Vagina (tissue), 2 donors: ENCODE data around the gene LCAT. TPM values are rescaled to one million over a fixed set of nuclear protein-coding genes. Genes with fewer than 3 reads are reported as not detected.

Experiments
- DNase-seq, 2 donors: peaks; one replicate each; pipeline ENCODE4 v3.0.0-alpha.2; 2017; ENCODE audit errors: extremely low spot score in 2 of 2
- H3K27ac ChIP-seq: fragments of 200-600 bp; sonication (generic); one replicate; pipeline ENCODE4 v1.5.1; 2019
- H3K27me3 ChIP-seq: fragments of 200-600 bp; sonication (generic); one replicate; pipeline ENCODE4 v1.5.1; 2019
- H3K36me3 ChIP-seq, 2 donors: fragments of 200-600 bp; sonication (generic); one replicate each; pipeline ENCODE4 v1.5.1; 2017 to 2019
- H3K4me1 ChIP-seq: fragments of 200-600 bp; sonication (generic); one replicate; pipeline ENCODE4 v1.5.1; 2019
- H3K4me3 ChIP-seq, 2 donors: fragments of 200-600 bp; sonication (generic); 1 replicate in 1 of 2; 2 replicates in 1 of 2; pipeline ENCODE4 v1.5.1; 2016 to 2019
- H3K9me3 ChIP-seq: fragments of 200-600 bp; sonication (generic); one replicate; pipeline ENCODE4 v1.5.1; 2019
- CTCF ChIP-seq, 3 experiments: fragments of 450-650 bp in 2 of 3; fragments of 200-600 bp in 1 of 3; sonication (generic) in 1 of 3; IDR thresholded peaks; one replicate each; pipeline ENCODE4 v1.5.1; 2017 to 2019; ENCODE audit warnings: antibody characterized with exemption in 3 of 3, mild to moderate bottlenecking in 2 of 3, moderate library complexity in 2 of 3
- POLR2A ChIP-seq, 2 donors: fragments of 450-650 bp; IDR thresholded peaks; one replicate each; pipeline ENCODE4 v1.6.1; 2017; ENCODE audit warnings: antibody characterized with exemption in 2 of 2, mild to moderate bottlenecking in 2 of 2, moderate library complexity in 2 of 2
- POLR2AphosphoS5 ChIP-seq, 2 donors: sonication (generic); formaldehyde crosslinking; IDR thresholded peaks; one replicate each; pipeline ENCODE4 v1.9.0; 2017; ENCODE audit warnings: antibody characterized with exemption in 2 of 2, mild to moderate bottlenecking in 2 of 2, low read depth in 1 of 2; ENCODE audit not compliant: insufficient read depth in 1 of 2
- intact Hi-C: fragments of 100-400 bp; cut with DNase I; formaldehyde crosslinking; loops from one replicate; pipeline ENCODE4 v1.15.1; 2023
- total RNA-seq: library from RNA; depleted of rRNA; stranded (reverse); fragments of >200 nt; gene quantifications from one replicate; pipeline ENCODE4 v1.2.3, GENCODE V29; 2016

LCAT gene
- total RNA-seq, 1 donor from 2014 or later, result 33.4 TPM

GRCh38 chr16:67935101-67935401, 8.9 kb downstream of the LCAT start:
- Histone ChIP-seq H3K4me3 (peak overlapping the region; percentile 82 to 97), H3K27me3 (no peaks in the 10 kb centered on the region), H3K36me3 (peaks cover 0 to 10% of the 10 kb centered on the region in 2 donors), H3K27ac (peak overlapping the region; percentile 95), H3K9me3 (no peaks in the 10 kb centered on the region), H3K4me1 (peaks cover 36% of the 10 kb centered on the region)
- intact Hi-C loops, result loop anchor here (5.0 kb wide), 1 partner anchor 43 kb away; the partner anchor contains the start of gene PSKH1
- no peak for TF ChIP-seq POLR2A (IDR thresholded peaks at IDR 0.05)
- no peak for TF ChIP-seq POLR2AphosphoS5 (IDR thresholded peaks at IDR 0.05; ENCODE audit: insufficient read depth in 1 of 2, low read depth in 1 of 2)
- TF ChIP-seq CTCF (IDR thresholded peaks at IDR 0.05), result no peak
- no peak for DNase-seq

- intact Hi-C loops, result loop anchor here (5.0 kb wide), 2 partner anchors 42 to 117 kb away; partner anchors contain the start of gene PSKH1
- Histone ChIP-seq H3K4me3 (peak overlapping the region; percentile 82 to 97), H3K9me3 (no peaks in the 10 kb centered on the region), H3K27me3 (no peaks in the 10 kb centered on the region), H3K4me1 (peaks cover 31% of the 10 kb centered on the region), H3K27ac (peak overlapping the region; percentile 95), H3K36me3 (peaks cover 0 to 7% of the 10 kb centered on the region in 2 donors)
- TF ChIP-seq POLR2A (IDR thresholded peaks at IDR 0.05), result no peak
- no peak for TF ChIP-seq CTCF (IDR thresholded peaks at IDR 0.05)
- no peak for TF ChIP-seq POLR2AphosphoS5 (IDR thresholded peaks at IDR 0.05; ENCODE audit: insufficient read depth in 1 of 2, low read depth in 1 of 2)
- DNase-seq, result no peak
These were observed 9.4 kb downstream of the LCAT start for GRCh38 chr16:67934306-67935100.

- Histone ChIP-seq H3K9me3 (no peaks in the 10 kb centered on the region), H3K4me3 (no peak overlapping the region), H3K4me1 (peaks cover 29% of the 10 kb centered on the region), H3K36me3 (peaks cover 0 to 7% of the 10 kb centered on the region in 2 donors), H3K27me3 (no peaks in the 10 kb centered on the region), H3K27ac (no peak overlapping the region)
- TF ChIP-seq POLR2A (IDR thresholded peaks at IDR 0.05), result no peak
- no peak for TF ChIP-seq CTCF (IDR thresholded peaks at IDR 0.05)
- no peak for TF ChIP-seq POLR2AphosphoS5 (IDR thresholded peaks at IDR 0.05; ENCODE audit: insufficient read depth in 1 of 2, low read depth in 1 of 2)
- no peak for DNase-seq
- intact Hi-C loops, result loop anchor here (5.0 kb wide), 1 partner anchor 117 kb away; no protein-coding TSS in a partner anchor
These were observed 10.1 kb downstream of the LCAT start for GRCh38 chr16:67933805-67934204.

- Histone ChIP-seq H3K27me3 (no peaks in the 10 kb centered on the region), H3K4me1 (peaks cover 29% of the 10 kb centered on the region), H3K27ac (no peak overlapping the region), H3K36me3 (peaks cover 0 to 16% of the 10 kb centered on the region in 2 donors), H3K9me3 (no peaks in the 10 kb centered on the region), H3K4me3 (no peak overlapping the region)
- no peak for DNase-seq
- no peak for TF ChIP-seq POLR2A (IDR thresholded peaks at IDR 0.05)
- intact Hi-C loops, result loop anchor here (5.0 kb wide), 1 partner anchor 115 kb away; no protein-coding TSS in a partner anchor
These were observed 11.5 kb downstream of the LCAT start for GRCh38 chr16:67932462-67932840.

GRCh38 chr16:67931712-67932461, 12.0 kb downstream of the LCAT start, which contains the start of gene CTRL:
Gene CTRL, minus strand, starts transcription at chr16:67931862. Its CDS starts 10 bp downstream, at chr16:67931852.
- peaks cover 23% of the 10 kb centered on the region for H3K4me1 ChIP-seq
- no peaks in the 10 kb centered on the region for H3K27me3 ChIP-seq
- TF ChIP-seq CTCF (IDR thresholded peaks at IDR 0.05) (no peak), POLR2AphosphoS5 (IDR thresholded peaks at IDR 0.05; ENCODE audit: insufficient read depth in 1 of 2, low read depth in 1 of 2) (no peak), POLR2A (IDR thresholded peaks at IDR 0.05) (no peak)
- intact Hi-C loops, result loop anchor here (5.0 kb wide), 1 partner anchor 115 kb away; no protein-coding TSS in a partner anchor
- no peak for DNase-seq
- no peak within 1 kb of the TSS for H3K27ac ChIP-seq
- H3K36me3 ChIP-seq, result peaks cover 0 to 20% of the 10 kb centered on the region in 2 donors
- H3K4me3 ChIP-seq, result no peak within 1 kb of the TSS
- no peaks in the 10 kb centered on the region for H3K9me3 ChIP-seq
